ENCODE measurements around the gene TPRX2. TPM values are rescaled to one million over a fixed set of nuclear protein-coding genes. Genes with fewer than 3 reads are reported as not detected.

The TPRX2 gene
- not detected in 2 replicates for total RNA-seq

DNA sequence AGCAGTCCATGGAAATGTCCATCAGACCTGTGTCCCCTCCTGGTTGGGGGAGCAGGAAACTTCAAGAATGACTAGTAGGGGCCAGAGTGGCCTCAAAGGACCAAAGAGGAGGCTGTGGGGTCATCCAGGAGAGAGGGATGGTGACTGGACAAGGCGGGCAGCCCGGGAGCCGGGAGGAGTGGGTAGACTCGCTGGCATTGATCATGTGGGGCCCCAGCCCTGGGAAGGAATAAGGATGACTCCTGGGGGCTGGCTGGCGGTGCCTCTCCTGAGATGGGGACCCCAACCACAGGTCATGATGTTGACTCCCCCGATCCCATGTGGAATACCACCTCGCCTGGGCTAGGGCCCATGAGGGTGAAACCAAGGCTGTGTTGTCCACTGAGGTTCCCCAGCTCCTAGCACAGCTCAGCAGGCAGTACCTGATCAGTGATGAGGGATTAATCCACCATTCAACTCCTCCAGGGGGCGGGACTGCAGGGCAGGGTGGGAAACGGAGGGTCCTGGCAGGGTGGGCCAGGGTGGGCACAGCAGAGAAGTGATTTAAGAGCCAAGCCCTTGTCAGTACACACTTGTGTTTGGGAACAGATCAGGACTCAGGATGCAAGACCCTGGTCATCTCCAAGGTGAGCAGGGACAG, at the start of gene TPRX2:
Gene TPRX2 (plus strand): TSS at position 590 of the 640 bp plus-strand sequence. CDS start 12 bp downstream, at position 602.

GRCh38 chr19:47821460-47822020, 37.5 kb upstream of the TPRX2 start, which contains the start of gene CRX:
TSS of gene CRX (plus strand) at chr19:47821937. CDS start at chr19:47834444, 12,507 bp downstream.

DNA sequence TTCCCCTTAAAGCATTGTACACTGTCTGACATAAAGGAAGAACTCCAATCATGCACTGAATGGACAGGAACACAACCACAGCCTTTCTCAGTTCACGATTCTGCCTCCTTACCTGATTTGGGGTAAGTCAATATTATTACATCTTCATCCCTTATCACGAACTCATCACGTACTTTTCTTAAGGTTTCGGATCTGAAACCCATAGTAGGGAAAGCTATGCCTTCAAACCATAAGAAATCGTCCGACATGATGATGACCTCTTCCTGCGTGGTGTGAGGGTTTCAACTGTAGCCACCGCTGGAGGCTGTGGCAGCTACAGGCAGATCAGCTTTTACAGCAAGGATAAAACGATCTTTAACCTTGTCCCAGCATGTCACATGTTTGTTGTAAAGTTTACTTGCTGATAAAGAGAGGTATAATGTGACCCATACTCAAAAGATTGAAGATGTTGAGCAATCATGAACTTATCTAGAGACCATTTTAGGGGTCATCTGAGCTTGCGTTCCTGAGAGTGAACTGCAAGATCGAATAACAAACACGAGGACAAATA, 27.1 kb downstream of the TPRX2 start, which contains the start of gene SULT2A1:
Gene SULT2A1 (minus strand): TSS at position 306 of the 550 bp plus-strand sequence. CDS start 58 bp downstream, at position 248.

Other genes starting within 250 kb of the TPRX2 start
- gene EHD2, start 145.8 kb upstream of the TPRX2 start, total RNA-seq, result 110 and 113 TPM in 2 replicates
- gene NOP53, start 113.7 kb upstream of the TPRX2 start, total RNA-seq, result 48.5 and 98.0 TPM in 2 replicates
- gene SELENOW, start 80.5 kb upstream of the TPRX2 start, total RNA-seq, result 246 and 264 TPM in 2 replicates
- gene TPRX1, start 54.7 kb upstream of the TPRX2 start, total RNA-seq, result not detected in 2 replicates
- not detected in 2 replicates for gene CRX, start 37.3 kb upstream of the TPRX2 start, total RNA-seq
- gene SULT2A1, start 27.1 kb downstream of the TPRX2 start, total RNA-seq, result not detected in 2 replicates
- not detected in 2 replicates for gene BSPH1, start 132.9 kb downstream of the TPRX2 start, total RNA-seq
- gene ELSPBP1, start 135.4 kb downstream of the TPRX2 start, total RNA-seq, result not detected in 2 replicates
- gene CABP5, start 184.8 kb downstream of the TPRX2 start, total RNA-seq, result not detected in 2 replicates

All from regular cardiac myocyte (primary cell).